ENCODE measurements around the gene MAD2L1BP. TPM values are rescaled to one million over a fixed set of nuclear protein-coding genes. Genes with fewer than 3 reads are reported as not detected.
"Not testable (repeated sequence)": the region's sequence is repeated elsewhere in the genome, so short reads cannot be mapped to it uniquely, and the experiment has no call there.

The MAD2L1BP gene
- 10 to 100 TPM; 19.8 to 22.7 TPM for total RNA-seq

GRCh38 chr6:43635387-43636307, at the start of gene MAD2L1BP:
Gene MAD2L1BP, plus strand, starts transcription at chr6:43635840. Its CDS starts 36 bp downstream, at chr6:43635876.
- H3K27ac Mint-ChIP-seq: peak within 1 kb of the TSS; percentile 95
- H3K27me3 Mint-ChIP-seq (ENCODE audit: low read depth): no peaks in the 10 kb centered on the region
- H3K4me3 Mint-ChIP-seq: peak within 1 kb of the TSS; percentile 91
- H3K36me3 Mint-ChIP-seq (ENCODE audit: low read depth): peaks cover 22% of the 10 kb centered on the region
- peaks cover 46% of the 10 kb centered on the region for H3K4me1 Mint-ChIP-seq (ENCODE audit: low read depth)
- no peaks in the 10 kb centered on the region for H3K9me3 Mint-ChIP-seq
- peak; percentile 93 for DNase-seq
- CTCF ChIA-PET: interaction anchor here (0.6 to 1.7 kb wide), 4 partner anchors 10 to 443 kb away, joined by 3 to 6 read pairs (median 4); no protein-coding TSS in a partner anchor
- intact Hi-C loops (cut with micrococcal nuclease): loop anchor here (1.0 to 5.0 kb wide), 4 partner anchors 10 to 367 kb away; partner anchors contain the start of genes MRPS18A and RSPH9

GRCh38 chr6:43588194-43588593, 47.4 kb upstream of the MAD2L1BP start:
- Mint-ChIP-seq H3K27ac (peak overlapping the region; percentile 50), H3K4me3 (no peak overlapping the region), H3K36me3 (ENCODE audit: low read depth) (peaks cover 57% of the 10 kb centered on the region), H3K4me1 (ENCODE audit: low read depth) (peaks cover 11% of the 10 kb centered on the region), H3K9me3 (no peaks in the 10 kb centered on the region), H3K27me3 (ENCODE audit: low read depth) (no peaks in the 10 kb centered on the region)
- intact Hi-C loops (cut with micrococcal nuclease): no loop called here
- DNase-seq: no peak
- CTCF ChIA-PET: interaction anchor here (0.7 to 1.2 kb wide), 2 partner anchors 17 to 324 kb away, joined by 3 to 4 read pairs; no protein-coding TSS in a partner anchor

GRCh38 chr6:43589564-43589963, 46.1 kb upstream of the MAD2L1BP start:
- H3K36me3 Mint-ChIP-seq (ENCODE audit: low read depth): peaks cover 47% of the 10 kb centered on the region
- H3K4me3 Mint-ChIP-seq; H3K27me3 Mint-ChIP-seq (ENCODE audit: low read depth); DNase-seq; H3K9me3 Mint-ChIP-seq; intact Hi-C loops (cut with micrococcal nuclease); H3K27ac Mint-ChIP-seq; H3K4me1 Mint-ChIP-seq (ENCODE audit: low read depth); CTCF ChIA-PET: not testable (repeated sequence)

GRCh38 chr6:43593938-43594337, 41.7 kb upstream of the MAD2L1BP start:
- no peak overlapping the region for H3K27ac Mint-ChIP-seq
- DNase-seq: no peak
- intact Hi-C loops (cut with micrococcal nuclease): no loop called here
- CTCF ChIA-PET: interaction anchor here (0.5 to 4.4 kb wide), 3 partner anchors 13 to 154 kb away, joined by 3 to 31 read pairs (median 3); no protein-coding TSS in a partner anchor
- H3K36me3 Mint-ChIP-seq (ENCODE audit: low read depth): peaks cover 34% of the 10 kb centered on the region
- no peaks in the 10 kb centered on the region for H3K27me3 Mint-ChIP-seq (ENCODE audit: low read depth)
- H3K4me3 Mint-ChIP-seq: no peak overlapping the region
- no peaks in the 10 kb centered on the region for H3K4me1 Mint-ChIP-seq (ENCODE audit: low read depth)
- H3K9me3 Mint-ChIP-seq: no peaks in the 10 kb centered on the region

- intact Hi-C loops (cut with micrococcal nuclease): no loop called here
- H3K9me3 Mint-ChIP-seq: no peaks in the 10 kb centered on the region
- no peak for DNase-seq
- H3K4me3 Mint-ChIP-seq: no peak overlapping the region
- CTCF ChIA-PET: interaction anchor here (1.2 to 1.5 kb wide), 2 partner anchors 8 to 13 kb away, joined by 3 to 6 read pairs; no protein-coding TSS in a partner anchor
- no peak overlapping the region for H3K27ac Mint-ChIP-seq
- peaks cover 35% of the 10 kb centered on the region for H3K36me3 Mint-ChIP-seq (ENCODE audit: low read depth)
- no peaks in the 10 kb centered on the region for H3K4me1 Mint-ChIP-seq (ENCODE audit: low read depth)
- no peaks in the 10 kb centered on the region for H3K27me3 Mint-ChIP-seq (ENCODE audit: low read depth)
These were observed 35.0 kb upstream of the MAD2L1BP start for GRCh38 chr6:43600595-43600994.

- no peak for DNase-seq
- Mint-ChIP-seq H3K9me3 (no peaks in the 10 kb centered on the region), H3K4me1 (ENCODE audit: low read depth) (peaks cover 2% of the 10 kb centered on the region), H3K27ac (no peak overlapping the region), H3K36me3 (ENCODE audit: low read depth) (peaks cover 35% of the 10 kb centered on the region), H3K27me3 (ENCODE audit: low read depth) (no peaks in the 10 kb centered on the region), H3K4me3 (no peak overlapping the region)
- CTCF ChIA-PET: no interaction called here
- intact Hi-C loops (cut with micrococcal nuclease): no loop called here
These were observed 31.5 kb upstream of the MAD2L1BP start for GRCh38 chr6:43604174-43604573.

- peaks cover 2% of the 10 kb centered on the region for H3K4me1 Mint-ChIP-seq (ENCODE audit: low read depth)
- no peak overlapping the region for H3K4me3 Mint-ChIP-seq
These were observed 29.6 kb upstream of the MAD2L1BP start for GRCh38 chr6:43606019-43606418.

GRCh38 chr6:43608310-43608763, 27.3 kb upstream of the MAD2L1BP start:
- Mint-ChIP-seq H3K27ac (no peak overlapping the region), H3K9me3 (no peaks in the 10 kb centered on the region), H3K27me3 (ENCODE audit: low read depth) (no peaks in the 10 kb centered on the region), H3K36me3 (ENCODE audit: low read depth) (peaks cover 38% of the 10 kb centered on the region), H3K4me3 (no peak overlapping the region), H3K4me1 (ENCODE audit: low read depth) (peaks cover 2% of the 10 kb centered on the region)
- CTCF ChIA-PET: interaction anchor here (0.6 to 2.2 kb wide), 21 partner anchors 8 to 967 kb away, joined by 3 to 31 read pairs (median 4); partner anchors contain the start of genes GTPBP2, POLH and XPO5
- peak; percentile 75 for DNase-seq
- intact Hi-C loops (cut with micrococcal nuclease): loop anchor here (1.0 kb wide), 1 partner anchor 471 kb away; no protein-coding TSS in a partner anchor

More at GRCh38 chr6:43606019-43606418, 29.6 kb upstream of the MAD2L1BP start:
- Mint-ChIP-seq H3K27ac (no peak overlapping the region), H3K36me3 (ENCODE audit: low read depth) (peaks cover 39% of the 10 kb centered on the region), H3K27me3 (ENCODE audit: low read depth) (no peaks in the 10 kb centered on the region), H3K9me3 (no peaks in the 10 kb centered on the region)
- intact Hi-C loops (cut with micrococcal nuclease): no loop called here
- CTCF ChIA-PET: interaction anchor here (0.6 to 1.4 kb wide), 7 partner anchors 9 to 598 kb away, joined by 3 to 4 read pairs (median 3); no protein-coding TSS in a partner anchor
- no peak for DNase-seq

- H3K4me1 Mint-ChIP-seq (ENCODE audit: low read depth): peaks cover 2% of the 10 kb centered on the region
- CTCF ChIA-PET: interaction anchor here (0.6 to 2.2 kb wide), 21 partner anchors 7 to 451 kb away, joined by 3 to 31 read pairs (median 4); partner anchors contain the start of genes GTPBP2, POLH and XPO5
- no peaks in the 10 kb centered on the region for H3K27me3 Mint-ChIP-seq (ENCODE audit: low read depth)
- DNase-seq: no peak
- no peak overlapping the region for H3K27ac Mint-ChIP-seq
- no peak overlapping the region for H3K4me3 Mint-ChIP-seq
- intact Hi-C loops (cut with micrococcal nuclease): loop anchor here (1.0 kb wide), 1 partner anchor 470 kb away; no protein-coding TSS in a partner anchor
- peaks cover 40% of the 10 kb centered on the region for H3K36me3 Mint-ChIP-seq (ENCODE audit: low read depth)
- H3K9me3 Mint-ChIP-seq: no peaks in the 10 kb centered on the region
These were observed 26.8 kb upstream of the MAD2L1BP start for GRCh38 chr6:43608807-43609206.

- CTCF ChIA-PET: interaction anchor here (0.6 to 2.2 kb wide), 12 partner anchors 9 to 463 kb away, joined by 3 to 31 read pairs (median 4); partner anchors contain the start of genes GTPBP2, POLH and XPO5
- DNase-seq: no peak
- no peaks in the 10 kb centered on the region for H3K9me3 Mint-ChIP-seq
- intact Hi-C loops (cut with micrococcal nuclease): no loop called here
- peaks cover 2% of the 10 kb centered on the region for H3K4me1 Mint-ChIP-seq (ENCODE audit: low read depth)
- no peaks in the 10 kb centered on the region for H3K27me3 Mint-ChIP-seq (ENCODE audit: low read depth)
- H3K27ac Mint-ChIP-seq: no peak overlapping the region
- H3K36me3 Mint-ChIP-seq (ENCODE audit: low read depth): peaks cover 40% of the 10 kb centered on the region
- H3K4me3 Mint-ChIP-seq: no peak overlapping the region
These were observed 26.2 kb upstream of the MAD2L1BP start for GRCh38 chr6:43609402-43609801.

- DNase-seq: no peak
- no peaks in the 10 kb centered on the region for H3K27me3 Mint-ChIP-seq (ENCODE audit: low read depth)
- H3K4me1 Mint-ChIP-seq (ENCODE audit: low read depth): peaks cover 2% of the 10 kb centered on the region
- CTCF ChIA-PET: interaction anchor here (1.1 kb wide), 1 partner anchor 15 kb away, joined by 3 read pairs; no protein-coding TSS in a partner anchor
- intact Hi-C loops (cut with micrococcal nuclease): no loop called here
- H3K4me3 Mint-ChIP-seq: no peak overlapping the region
- H3K27ac Mint-ChIP-seq: no peak overlapping the region
- no peaks in the 10 kb centered on the region for H3K9me3 Mint-ChIP-seq
- H3K36me3 Mint-ChIP-seq (ENCODE audit: low read depth): peaks cover 35% of the 10 kb centered on the region
These were observed 25.2 kb upstream of the MAD2L1BP start for GRCh38 chr6:43610431-43610830.
